Hematopoietic multipotent progenitor cell (in vitro differentiated cells): Measurements from ENCODE around the gene CD320. TPM values are rescaled to one million over a fixed set of nuclear protein-coding genes. Genes with fewer than 3 reads are reported as not detected.

Experiments
- DNase-seq, 3 donors: peaks; one replicate each; pipeline ENCODE4 v3.0.0-alpha.2; 2011 to 2015; ENCODE audit warnings: low read depth in 2 of 3, low spot score in 2 of 3
- total RNA-seq: library from RNA; depleted of rRNA; stranded (reverse); fragments of >200 nt; gene quantifications from one replicate; pipeline ENCODE4 v1.2.3, GENCODE V29; 2012

The CD320 gene
- total RNA-seq, 1 donor, result 13.7 TPM

GRCh38 chr19:8255426-8256125, 52.6 kb downstream of the CD320 start:
- DNase-seq, result no peak

GRCh38 chr19:8254286-8255001, 53.7 kb downstream of the CD320 start:
- DNase-seq, result no peak

- no peak for DNase-seq
Measured at GRCh38 chr19:8253678-8254077, 54.5 kb downstream of the CD320 start.

- DNase-seq, result peak; percentile 73 to 91 (median 75)
Measured at GRCh38 chr19:8252922-8253589, 55.1 kb downstream of the CD320 start.

Other genes with a start within 250 kb of the CD320 start
- gene FBN3, start 158.8 kb downstream of the CD320 start, total RNA-seq, result not detected
- 25.9 TPM for gene CERS4, start 99.0 kb downstream of the CD320 start, total RNA-seq
- gene NDUFA7, start 13.0 kb upstream of the CD320 start, total RNA-seq, result 50.9 TPM
- 951 TPM for gene RPS28, start 13.1 kb upstream of the CD320 start, total RNA-seq
- gene KANK3, start 34.9 kb upstream of the CD320 start, total RNA-seq, result 0.27 TPM
- 0.27 TPM for gene ANGPTL4, start 55.8 kb upstream of the CD320 start, total RNA-seq
- gene RAB11B, start 82.0 kb upstream of the CD320 start, total RNA-seq, result 99.4 TPM
- gene MARCHF2, start 104.9 kb upstream of the CD320 start, total RNA-seq, result 103 TPM
- gene HNRNPM, start 136.6 kb upstream of the CD320 start, total RNA-seq, result 174 TPM
- gene PRAM1, start 194.3 kb upstream of the CD320 start, total RNA-seq, result 11.0 TPM
- 13.7 TPM for gene ZNF414, start 205.8 kb upstream of the CD320 start, total RNA-seq